Measurements from ENCODE around the gene HEPACAM. TPM values are rescaled to one million over a fixed set of nuclear protein-coding genes. Genes with fewer than 3 reads are reported as not detected.

The HEPACAM gene
- polyA plus RNA-seq, 6 donors from 2014 or later = not detected

GRCh38 chr11:124893781-124894401, 42.0 kb downstream of the HEPACAM start:
- Mint-ChIP-seq H3K27me3 (peaks cover 10 to 57% (median 47%) of the 10 kb centered on the region in 3 donors), H3K27ac (no peak overlapping the region), H3K9me3 (no peaks in the 10 kb centered on the region), H3K36me3 (no peaks in the 10 kb centered on the region), H3K4me1 (peaks cover 0 to 4% (median 4%) of the 10 kb centered on the region in 3 donors), H3K4me3 (no peak overlapping the region)
- no peak for ATAC-seq (ENCODE audit: low read depth in 2 of 2)
- no peak for DNase-seq

GRCh38 chr11:124892750-124893454, 42.9 kb downstream of the HEPACAM start:
- Mint-ChIP-seq H3K27me3 (peaks cover 10 to 57% (median 50%) of the 10 kb centered on the region in 3 donors), H3K4me1 (peaks cover 0 to 4% (median 4%) of the 10 kb centered on the region in 3 donors), H3K4me3 (no peak overlapping the region), H3K27ac (peak overlapping the region in 1 of 6 donors; percentile 29), H3K36me3 (no peaks in the 10 kb centered on the region), H3K9me3 (peaks cover 0 to 1% (median 0%) of the 10 kb centered on the region in 7 donors)
- ATAC-seq (ENCODE audit: low read depth in 2 of 2) (no peak), DNase-seq (no peak)

GRCh38 chr11:124892146-124892545, 43.7 kb downstream of the HEPACAM start:
- H3K27ac Mint-ChIP-seq = no peak overlapping the region
- DNase-seq (no peak), ATAC-seq (ENCODE audit: low read depth in 2 of 2) (no peak)
- no peaks in the 10 kb centered on the region for H3K36me3 Mint-ChIP-seq
- H3K27me3 Mint-ChIP-seq = peaks cover 6 to 53% (median 44%) of the 10 kb centered on the region in 3 donors
- H3K4me3 Mint-ChIP-seq = no peak overlapping the region
- H3K4me1 Mint-ChIP-seq = peaks cover 0 to 4% (median 4%) of the 10 kb centered on the region in 3 donors
- peaks cover 0 to 1% (median 0%) of the 10 kb centered on the region in 7 donors for H3K9me3 Mint-ChIP-seq

- H3K4me3 Mint-ChIP-seq = no peak overlapping the region
- ATAC-seq (ENCODE audit: low read depth in 2 of 2) = no peak
- no peaks in the 10 kb centered on the region for H3K36me3 Mint-ChIP-seq
Measured at GRCh38 chr11:124891373-124891861, 44.4 kb downstream of the HEPACAM start.

GRCh38 chr11:124890683-124891372, 45.0 kb downstream of the HEPACAM start:
- ATAC-seq (ENCODE audit: low read depth in 2 of 2) (no peak), DNase-seq (no peak)
- H3K27me3 Mint-ChIP-seq = peaks cover 6 to 57% (median 44%) of the 10 kb centered on the region in 3 donors
- H3K4me3 Mint-ChIP-seq = no peak overlapping the region
- no peak overlapping the region for H3K27ac Mint-ChIP-seq
- H3K36me3 Mint-ChIP-seq = no peaks in the 10 kb centered on the region
- H3K9me3 Mint-ChIP-seq = peaks cover 0 to 3% (median 0%) of the 10 kb centered on the region in 7 donors
- peaks cover 0 to 7% (median 4%) of the 10 kb centered on the region in 3 donors for H3K4me1 Mint-ChIP-seq

More at GRCh38 chr11:124891373-124891861, 44.4 kb downstream of the HEPACAM start:
- Mint-ChIP-seq H3K4me1 (peaks cover 0 to 7% (median 4%) of the 10 kb centered on the region in 3 donors), H3K27ac (no peak overlapping the region), H3K9me3 (peaks cover 0 to 1% (median 0%) of the 10 kb centered on the region in 7 donors), H3K27me3 (peaks cover 6 to 57% (median 44%) of the 10 kb centered on the region in 3 donors)
- no peak for DNase-seq

GRCh38 chr11:124890151-124890550, 45.7 kb downstream of the HEPACAM start:
- ATAC-seq (ENCODE audit: low read depth in 2 of 2) (no peak), DNase-seq (no peak)
- Mint-ChIP-seq H3K4me1 (peaks cover 0 to 7% (median 4%) of the 10 kb centered on the region in 3 donors), H3K27ac (no peak overlapping the region), H3K36me3 (no peaks in the 10 kb centered on the region), H3K9me3 (peaks cover 0 to 3% (median 0%) of the 10 kb centered on the region in 7 donors), H3K4me3 (no peak overlapping the region), H3K27me3 (peaks cover 6 to 63% (median 49%) of the 10 kb centered on the region in 3 donors)

GRCh38 chr11:124889191-124890091, 46.4 kb downstream of the HEPACAM start:
- peaks cover 6 to 56% (median 51%) of the 10 kb centered on the region in 3 donors for H3K27me3 Mint-ChIP-seq
- no peak overlapping the region for H3K27ac Mint-ChIP-seq
- DNase-seq (no peak), ATAC-seq (ENCODE audit: low read depth in 2 of 2) (no peak)
- H3K4me3 Mint-ChIP-seq = no peak overlapping the region
- no peaks in the 10 kb centered on the region for H3K36me3 Mint-ChIP-seq
- peaks cover 0 to 3% (median 0%) of the 10 kb centered on the region in 7 donors for H3K9me3 Mint-ChIP-seq
- peaks cover 0 to 7% (median 4%) of the 10 kb centered on the region in 3 donors for H3K4me1 Mint-ChIP-seq

- peaks cover 0 to 7% (median 0%) of the 10 kb centered on the region in 3 donors for H3K4me1 Mint-ChIP-seq
- peaks cover 0 to 3% (median 0%) of the 10 kb centered on the region in 7 donors for H3K9me3 Mint-ChIP-seq
- ATAC-seq (ENCODE audit: low read depth in 2 of 2) (no peak), DNase-seq (no peak)
- H3K4me3 Mint-ChIP-seq = no peak overlapping the region
- H3K27ac Mint-ChIP-seq = no peak overlapping the region
- H3K27me3 Mint-ChIP-seq = peaks cover 10 to 55% (median 51%) of the 10 kb centered on the region in 3 donors
- H3K36me3 Mint-ChIP-seq = no peaks in the 10 kb centered on the region
Measured at GRCh38 chr11:124887667-124888013, 48.2 kb downstream of the HEPACAM start.

- DNase-seq (no peak), ATAC-seq (ENCODE audit: low read depth in 2 of 2) (no peak)
- H3K4me1 Mint-ChIP-seq = peaks cover 0 to 7% (median 0%) of the 10 kb centered on the region in 3 donors
- H3K27me3 Mint-ChIP-seq = peaks cover 11 to 50% (median 49%) of the 10 kb centered on the region in 3 donors
- H3K36me3 Mint-ChIP-seq = no peaks in the 10 kb centered on the region
- H3K4me3 Mint-ChIP-seq = no peak overlapping the region
- no peak overlapping the region for H3K27ac Mint-ChIP-seq
- peaks cover 0 to 3% (median 0%) of the 10 kb centered on the region in 7 donors for H3K9me3 Mint-ChIP-seq
Measured at GRCh38 chr11:124886978-124887666, 48.7 kb downstream of the HEPACAM start.

- Mint-ChIP-seq H3K27me3 (peaks cover 11 to 49% (median 49%) of the 10 kb centered on the region in 3 donors), H3K27ac (no peak overlapping the region), H3K9me3 (peaks cover 0 to 3% (median 0%) of the 10 kb centered on the region in 7 donors), H3K4me1 (peaks cover 0 to 7% (median 0%) of the 10 kb centered on the region in 3 donors), H3K4me3 (no peak overlapping the region), H3K36me3 (no peaks in the 10 kb centered on the region)
- DNase-seq (no peak), ATAC-seq (ENCODE audit: low read depth in 2 of 2) (no peak)
Measured at GRCh38 chr11:124886476-124886875, 49.4 kb downstream of the HEPACAM start.

GRCh38 chr11:124884869-124885479, 50.9 kb downstream of the HEPACAM start:
- DNase-seq (no peak), ATAC-seq (ENCODE audit: low read depth in 2 of 2) (no peak)
- Mint-ChIP-seq H3K9me3 (peaks cover 0 to 5% (median 0%) of the 10 kb centered on the region in 7 donors), H3K27ac (no peak overlapping the region), H3K4me1 (peaks cover 0 to 7% (median 0%) of the 10 kb centered on the region in 3 donors), H3K36me3 (no peaks in the 10 kb centered on the region), H3K4me3 (no peak overlapping the region), H3K27me3 (peaks cover 11 to 57% (median 51%) of the 10 kb centered on the region in 3 donors)

- Mint-ChIP-seq H3K4me3 (peak overlapping the region in 1 of 8 donors; percentile 51), H3K4me1 (peaks cover 0 to 4% (median 2%) of the 10 kb centered on the region in 3 donors), H3K36me3 (no peaks in the 10 kb centered on the region), H3K9me3 (peaks cover 0 to 5% (median 0%) of the 10 kb centered on the region in 7 donors), H3K27ac (no peak overlapping the region), H3K27me3 (peaks cover 11 to 58% (median 56%) of the 10 kb centered on the region in 3 donors)
- DNase-seq (no peak), ATAC-seq (ENCODE audit: low read depth in 2 of 2) (no peak)
Measured at GRCh38 chr11:124884340-124884739, 51.5 kb downstream of the HEPACAM start.

Data from naive B cell (primary cell).